HG03432 (cell line): ENCODE results near the gene ITIH5.
A peak's percentile ranks its signal among the peaks of the same experiment; 100 is the strongest.

Source experiments
- ATAC-seq: cut with Tn5 transposase; IDR thresholded peaks from one replicate; pipeline ENCODE4 v1.9.1; 2021; ENCODE audit warnings: mild to moderate bottlenecking, moderate library complexity; ENCODE audit not compliant: unreplicated experiment

ITIH5 gene

DNA sequence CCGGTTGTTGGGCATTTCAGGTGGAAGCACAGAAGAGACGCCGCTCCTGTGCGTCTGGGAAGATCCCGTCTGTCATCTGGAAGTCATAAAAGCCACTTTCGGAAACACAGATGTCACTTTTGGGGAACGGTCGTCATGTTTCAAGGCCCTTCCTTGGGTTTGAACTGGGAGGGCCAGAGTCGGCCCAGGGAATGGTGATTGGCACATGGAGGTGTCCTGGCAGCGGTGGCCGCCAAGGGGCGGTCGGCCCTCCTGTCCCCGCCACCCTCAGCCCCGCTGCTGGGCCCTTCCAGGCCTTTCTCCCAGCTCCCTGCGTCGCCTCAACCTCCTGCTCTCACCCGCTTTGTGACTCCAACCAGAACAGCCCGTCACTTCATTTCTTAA, 140.8 kb downstream of the ITIH5 start:
- no peak for ATAC-seq

DNA sequence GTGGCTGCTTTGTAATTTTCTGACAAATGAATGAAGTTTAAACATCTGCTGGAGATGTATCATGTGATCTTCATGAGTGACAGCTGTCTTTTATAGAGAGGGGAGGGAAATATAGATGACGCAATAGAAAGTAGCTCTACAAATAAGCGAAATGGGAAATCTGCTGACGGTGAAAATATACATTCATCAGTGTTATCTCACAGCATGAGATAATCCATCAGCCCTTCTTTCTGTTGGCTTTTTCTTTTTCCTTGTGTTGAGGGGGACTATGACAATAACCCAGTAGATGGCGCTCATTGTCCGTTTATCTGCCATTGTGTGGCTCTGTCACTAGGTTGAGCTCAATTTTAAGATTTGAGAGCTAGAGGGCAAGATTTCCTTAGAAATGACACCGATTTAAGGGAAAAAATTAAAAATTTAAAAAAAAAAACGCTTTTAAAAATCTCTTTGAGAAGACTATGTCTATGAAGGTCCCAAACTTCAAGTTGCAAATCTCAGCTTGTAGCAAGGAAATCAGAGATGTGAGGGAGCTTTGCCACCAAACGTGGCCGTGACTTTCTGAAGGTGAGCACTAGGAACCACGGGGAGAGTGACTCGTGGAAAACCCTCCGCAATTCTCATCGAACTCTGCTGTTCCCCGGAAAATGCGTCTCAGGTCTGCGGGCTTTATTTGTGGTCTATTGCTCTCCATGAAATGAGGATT, 141.3 kb downstream of the ITIH5 start:
- peak; percentile 73 for ATAC-seq

DNA sequence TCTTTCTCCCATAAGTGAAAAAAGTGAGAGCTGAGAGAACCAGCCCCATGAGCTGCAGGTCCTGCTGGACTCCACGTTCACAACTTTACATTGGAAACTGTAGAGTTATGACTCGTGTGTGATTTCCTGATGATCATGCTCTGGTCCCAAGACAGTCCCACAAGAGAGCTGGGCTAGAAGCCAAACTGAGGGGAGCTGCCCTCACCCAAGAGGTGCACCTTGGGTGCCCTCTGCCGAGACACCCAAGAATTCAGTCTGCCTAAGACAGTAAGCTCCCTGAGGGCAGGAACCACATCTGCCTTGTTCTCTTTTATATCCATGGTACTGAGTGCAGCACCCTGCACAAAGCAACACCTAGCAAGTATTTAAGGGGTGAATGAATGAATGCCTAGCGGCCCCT, 143.1 kb downstream of the ITIH5 start:
- no peak for ATAC-seq

- ATAC-seq, result peak; percentile 82
Measured at GRCh38 chr10:7520507-7521485, 146.0 kb downstream of the ITIH5 start.

- no peak for ATAC-seq
Measured at GRCh38 chr10:7519351-7519750, 147.4 kb downstream of the ITIH5 start.

GRCh38 chr10:7518693-7519092, 148.1 kb downstream of the ITIH5 start:
- no peak for ATAC-seq

GRCh38 chr10:7515439-7515838, 151.3 kb downstream of the ITIH5 start:
- no peak for ATAC-seq

DNA sequence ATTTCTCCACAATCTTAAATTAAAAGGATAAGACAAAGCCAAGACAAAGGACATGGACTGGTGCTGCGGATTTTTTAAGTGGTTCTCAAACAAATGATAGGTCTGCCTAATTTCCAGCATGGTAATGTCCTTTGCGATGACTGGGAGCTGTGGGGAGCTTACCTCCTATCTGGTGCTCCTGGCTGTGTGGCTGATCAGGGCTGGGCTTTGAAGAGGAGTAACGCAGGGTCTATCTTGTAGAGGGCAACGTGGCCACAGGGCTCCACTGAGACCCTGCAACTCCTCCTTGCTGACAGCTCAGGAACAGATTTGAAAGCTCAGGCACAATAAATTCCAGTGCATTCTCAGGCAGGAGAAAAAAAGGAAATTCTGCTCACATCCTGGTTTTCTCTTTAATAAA, 152.8 kb downstream of the ITIH5 start:
- no peak for ATAC-seq

DNA sequence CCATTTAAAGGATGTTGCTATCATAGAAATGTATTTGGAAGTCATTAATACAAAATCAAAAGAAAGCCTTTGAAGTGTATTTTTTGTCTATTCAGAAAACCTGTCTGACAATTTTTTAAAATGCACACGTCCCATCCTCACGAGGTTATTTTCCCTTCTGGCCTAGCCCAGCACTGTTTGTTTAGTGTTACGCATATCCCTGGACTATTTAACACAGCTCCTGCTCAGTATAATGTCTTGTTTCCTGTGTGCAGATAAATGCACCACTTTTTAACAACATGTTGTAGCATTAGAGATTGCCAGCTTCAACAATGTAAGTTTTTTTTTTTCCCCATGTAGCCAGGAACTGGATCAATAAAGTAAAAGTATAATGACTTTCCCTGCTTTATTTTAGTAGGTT, 153.3 kb downstream of the ITIH5 start:
- ATAC-seq, result no peak

DNA sequence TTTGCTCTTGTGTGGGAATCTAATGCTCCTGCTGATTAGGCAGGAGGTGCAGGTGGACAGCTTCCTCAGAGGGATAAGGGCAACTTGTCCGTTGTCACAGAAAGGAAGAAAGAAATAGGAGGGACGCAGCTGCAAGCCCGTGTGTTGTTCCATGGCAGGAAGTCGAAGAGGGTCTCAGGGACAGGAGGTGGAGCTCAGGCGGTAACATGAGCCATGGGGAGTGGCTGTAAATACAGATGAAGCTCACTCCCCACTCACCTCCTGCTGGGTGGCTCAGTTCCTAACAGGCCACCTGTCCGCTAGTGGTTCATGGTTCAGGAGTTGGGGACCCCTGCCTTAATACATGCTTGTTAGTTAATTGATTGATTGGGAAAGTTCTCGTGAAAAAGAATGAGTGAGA, 154.3 kb downstream of the ITIH5 start:
- no peak for ATAC-seq

DNA sequence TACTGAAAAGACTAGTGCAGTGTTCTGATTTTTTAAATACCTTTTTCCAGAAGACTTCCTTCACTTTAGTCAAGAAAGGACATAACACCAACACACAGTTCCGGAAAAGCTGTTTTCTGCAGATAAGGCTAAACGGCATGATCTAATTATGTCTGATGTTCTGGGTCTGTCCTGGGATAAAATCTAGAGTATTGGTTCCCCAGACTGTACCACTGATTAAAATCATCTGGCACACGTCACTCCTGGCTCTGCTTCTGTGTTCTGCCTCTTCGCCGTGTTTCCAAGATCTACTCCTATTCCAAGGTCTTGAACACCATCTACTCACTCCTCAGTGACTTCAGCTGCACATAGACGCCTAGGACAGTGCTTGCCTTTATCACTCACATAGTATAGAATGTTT, 155.2 kb downstream of the ITIH5 start:
- ATAC-seq, result no peak
